ENCODE data around the gene MAPKAPK3.

Gene MAPKAPK3

GRCh38 chr3:50587806-50588758, 28.9 kb upstream of the MAPKAPK3 start:
- DNase-seq = no peak

GRCh38 chr3:50588759-50589433, 28.1 kb upstream of the MAPKAPK3 start:
- DNase-seq = no peak

GRCh38 chr3:50591196-50591741, 25.7 kb upstream of the MAPKAPK3 start:
- no peak for DNase-seq

- no peak for DNase-seq
Measured at GRCh38 chr3:50592568-50592967, 24.4 kb upstream of the MAPKAPK3 start.

GRCh38 chr3:50594253-50594785, 22.6 kb upstream of the MAPKAPK3 start:
- DNase-seq = no peak

GRCh38 chr3:50599115-50599715, 17.7 kb upstream of the MAPKAPK3 start:
- no peak for DNase-seq

GRCh38 chr3:50599716-50600118, 17.2 kb upstream of the MAPKAPK3 start:
- no peak for DNase-seq

GRCh38 chr3:50600141-50600753, 16.7 kb upstream of the MAPKAPK3 start:
- no peak for DNase-seq

- peak; percentile 12 for DNase-seq
Measured at GRCh38 chr3:50600841-50601591, 15.9 kb upstream of the MAPKAPK3 start.

- DNase-seq = no peak
Measured at GRCh38 chr3:50602595-50603191, 14.3 kb upstream of the MAPKAPK3 start.

GRCh38 chr3:50603261-50604109, 13.5 kb upstream of the MAPKAPK3 start:
- DNase-seq = no peak

GRCh38 chr3:50604110-50604621, 12.8 kb upstream of the MAPKAPK3 start:
- no peak for DNase-seq

- no peak for DNase-seq
Measured at GRCh38 chr3:50604628-50605588, 12.0 kb upstream of the MAPKAPK3 start.

- DNase-seq = no peak
Measured at GRCh38 chr3:50605901-50606326, 11.0 kb upstream of the MAPKAPK3 start.

GRCh38 chr3:50606596-50606995, 10.4 kb upstream of the MAPKAPK3 start:
- DNase-seq = no peak

GRCh38 chr3:50607271-50608091, 9.5 kb upstream of the MAPKAPK3 start:
- no peak for DNase-seq

GRCh38 chr3:50608278-50608677, 8.7 kb upstream of the MAPKAPK3 start:
- no peak for DNase-seq

All from NCI-H187 treated with DMSO at 0.1 percent for 48 hours (cell line).